HL-60 (cell line): Measurements from ENCODE around the gene ACER1.

ENCODE experiments used
- DNase-seq, 2 experiments: peaks; one replicate each; pipeline ENCODE4 v3.0.0-alpha.2; 2010 to 2020; ENCODE audit warnings: low read depth in 1 of 2, low spot score in 1 of 2
- H3K27ac ChIP-seq: fragments of 250-450 bp; sonication (Bioruptor Pico); replicated peaks from 2 replicates; pipeline ENCODE4 v1.5.1; 2020; ENCODE audit warnings: mild to moderate bottlenecking, moderate library complexity
- H3K27me3 ChIP-seq: fragments of 250-450 bp; sonication (Bioruptor Pico); 2 replicates; pipeline ENCODE4 v1.5.1; 2021; ENCODE audit warnings: mild to moderate bottlenecking, moderate library complexity; ENCODE audit not compliant: insufficient read depth, poor library complexity, severe bottlenecking
- H3K4me3 ChIP-seq: replicated peaks from 2 replicates; pipeline ENCODE4 v1.5.1; 2011; ENCODE audit warnings: mild to moderate bottlenecking, control low read depth, low read length; ENCODE audit not compliant: insufficient read depth
- CTCF ChIP-seq: IDR thresholded peaks from one replicate; pipeline ENCODE4 v1.5.1; 2011; ENCODE audit warnings: low read length, control low read depth, inconsistent platforms; ENCODE audit not compliant: insufficient read depth
- GABPA ChIP-seq: IDR thresholded peaks from 2 replicates; pipeline ENCODE4 v1.6.1; 2012; ENCODE audit warnings: low read depth
- POLR2AphosphoS5 ChIP-seq: IDR thresholded peaks from 2 replicates; pipeline ENCODE4 v1.6.1; 2012; ENCODE audit warnings: low read depth
- REST ChIP-seq: IDR thresholded peaks from 2 replicates; pipeline ENCODE4 v1.6.1; 2012; ENCODE audit warnings: low read depth; ENCODE audit not compliant: insufficient replicate concordance
- SPI1 ChIP-seq: IDR thresholded peaks from 2 replicates; pipeline ENCODE4 v1.6.1; 2012; ENCODE audit warnings: low read depth, mild to moderate bottlenecking, borderline replicate concordance

The ACER1 gene

DNA sequence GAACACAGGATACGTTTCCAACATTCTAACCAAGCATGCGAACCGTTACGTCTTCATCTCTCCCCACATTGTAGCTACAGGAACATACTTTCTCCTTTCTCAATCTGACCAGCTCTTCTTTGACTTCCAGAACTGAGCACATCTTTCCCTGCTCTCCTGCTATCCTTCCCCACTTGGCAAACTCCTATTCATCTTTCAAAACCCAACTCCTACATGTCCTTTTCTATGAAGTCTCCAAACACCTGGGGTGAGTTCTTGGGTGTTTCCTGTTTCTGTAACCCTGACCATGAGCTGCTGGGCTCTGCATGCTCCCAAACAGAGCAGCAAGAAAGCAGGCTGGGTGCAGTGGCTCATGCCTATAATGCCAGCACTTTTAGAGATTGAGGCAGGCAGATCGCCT is 6.6 kb downstream of the ACER1 start:
- no peak for DNase-seq
- H3K4me3 ChIP-seq = no peak overlapping the region
- no peak overlapping the region for H3K27ac ChIP-seq
- no peaks in the 10 kb centered on the region for H3K27me3 ChIP-seq
- TF ChIP-seq SPI1 = no peak
- TF ChIP-seq GABPA = no peak
- TF ChIP-seq POLR2AphosphoS5 = no peak
- TF ChIP-seq REST = no peak
- no peak for TF ChIP-seq CTCF

GRCh38 chr19:6325614-6326013 is 7.8 kb downstream of the ACER1 start:
- TF ChIP-seq REST (no peak), SPI1 (no peak), CTCF (no peak), GABPA (no peak), POLR2AphosphoS5 (no peak)
- Histone ChIP-seq H3K4me3 (no peak overlapping the region), H3K27me3 (no peaks in the 10 kb centered on the region), H3K27ac (no peak overlapping the region)
- no peak for DNase-seq

- DNase-seq = no peak
- no peak overlapping the region for H3K4me3 ChIP-seq
- TF ChIP-seq POLR2AphosphoS5 = no peak
- no peak for TF ChIP-seq REST
- no peak for TF ChIP-seq CTCF
- no peak for TF ChIP-seq GABPA
- TF ChIP-seq SPI1 = no peak
- H3K27ac ChIP-seq = no peak overlapping the region
- no peaks in the 10 kb centered on the region for H3K27me3 ChIP-seq
These were observed 8.7 kb downstream of the ACER1 start for GRCh38 chr19:6324757-6325156.
